Endothelial cell of umbilical vein (primary cell): Measurements from ENCODE around the gene NR1D2. TPM values are rescaled to one million over a fixed set of nuclear protein-coding genes. Genes with fewer than 3 reads are reported as not detected.

Source experiments
- BruUV-seq: library from RNA; stranded (reverse); fragments of 400-500 nt; replicated peaks from 2 replicates; lab custom pipeline; 2021; lab: Mats Ljungman, UMichigan
- CTCF ChIA-PET: fragments of 300-600, 350-600 bp; sonication (Branson Sonifier 250); formaldehyde crosslinking; loops from one replicate; lab custom pipeline; 2021; ENCODE audit warnings: antibody characterized with exemption, inconsistent platforms; lab: Charles Lee
- POLR2A ChIA-PET: fragments of 300-600, 350-600 bp; sonication (Branson Sonifier 250); formaldehyde crosslinking; loops from one replicate; lab custom pipeline; 2021; ENCODE audit warnings: antibody characterized with exemption, inconsistent platforms; lab: Charles Lee
- DNase-seq: peaks from one replicate; pipeline ENCODE4 v3.0.0-alpha.2; 2011; ENCODE audit warnings: low read depth, low spot score
- FAIRE-seq: peaks from 2 replicates; lab custom pipeline; 2011; peaks lifted over from hg19 to GRCh38; lab: Jason Lieb, UNC
- H2AFZ ChIP-seq: 2 replicates; pipeline ENCODE4 v1.6.0; 2012; ENCODE audit warnings: low read depth, low read length, control low read depth, inconsistent platforms
- H3K27ac ChIP-seq: 2 replicates; pipeline ENCODE4 v1.5.1; 2011; ENCODE audit warnings: low read depth, mild to moderate bottlenecking, control low read depth, low read length, moderate library complexity; ENCODE audit not compliant: insufficient read depth
- H3K27me3 ChIP-seq, 2 experiments: 2 replicates each; pipeline versions ENCODE4 v1.6.0 to v1.6.1; 2011; ENCODE audit warnings: low read length in 2 of 2, mixed read lengths in 1 of 2; ENCODE audit not compliant: control insufficient read depth in 2 of 2, insufficient read depth in 2 of 2
- H3K36me3 ChIP-seq, 2 experiments: 2 replicates in 1 of 2; 3 replicates in 1 of 2; pipeline ENCODE4 v1.5.1; 2011; ENCODE audit warnings: low read length in 2 of 2, mild to moderate bottlenecking in 1 of 2, moderate library complexity in 1 of 2; ENCODE audit not compliant: control insufficient read depth in 2 of 2, insufficient read depth in 2 of 2; ENCODE audit errors: extremely low read depth in 1 of 2
- H3K4me1 ChIP-seq: 3 replicates; pipeline ENCODE4 v1.5.1; 2011; ENCODE audit warnings: mild to moderate bottlenecking, low read length; ENCODE audit not compliant: control insufficient read depth, insufficient read depth; ENCODE audit errors: extremely low read depth
- H3K4me2 ChIP-seq: 2 replicates; pipeline ENCODE4 v1.6.1; 2011; ENCODE audit warnings: low read length, control low read depth, mixed read lengths; ENCODE audit not compliant: insufficient read depth
- H3K4me3 ChIP-seq, 3 experiments: fragments of 200-600 bp in 1 of 3; sonication (generic), shearing (Covaris generic) in 1 of 3; replicated peaks in 1 of 3; 2 replicates each; pipeline ENCODE4 v1.5.1; 2011 to 2016; ENCODE audit warnings: control low read depth in 3 of 3, low read length in 3 of 3, mild to moderate bottlenecking in 2 of 3, inconsistent platforms in 1 of 3, low read depth in 1 of 3, moderate library complexity in 1 of 3; ENCODE audit not compliant: insufficient read depth in 1 of 3
- H3K79me2 ChIP-seq: 2 replicates; pipeline ENCODE4 v1.6.0; 2012; ENCODE audit warnings: low read length, inconsistent platforms; ENCODE audit not compliant: control insufficient read depth, insufficient read depth
- H3K9ac ChIP-seq: replicated peaks from 2 replicates; pipeline ENCODE3; 2011; ENCODE audit warnings: low read length, control low read depth; ENCODE audit not compliant: insufficient read depth; ENCODE audit errors: extremely low read depth
- H3K9me1 ChIP-seq: replicated peaks from 3 replicates; pipeline ENCODE4 v1.6.0; 2011; ENCODE audit warnings: mild to moderate bottlenecking, low read length; ENCODE audit not compliant: control insufficient read depth, insufficient read depth; ENCODE audit errors: extremely low read depth
- H3K9me3 ChIP-seq: replicated peaks from 2 replicates; pipeline ENCODE4 v1.5.1; 2012; ENCODE audit warnings: low read length, inconsistent platforms; ENCODE audit not compliant: control insufficient read depth, insufficient read depth
- H4K20me1 ChIP-seq: replicated peaks from 2 replicates; pipeline ENCODE3; 2011; ENCODE audit warnings: mild to moderate bottlenecking, low read length; ENCODE audit not compliant: control insufficient read depth, insufficient read depth; ENCODE audit errors: extremely low read depth
- CTCF ChIP-seq, 2 donors: IDR thresholded peaks; 1 replicate in 1 of 2; 2 replicates in 1 of 2; pipeline ENCODE4 v1.5.1; 2011; ENCODE audit warnings: low read length in 2 of 2, mild to moderate bottlenecking in 2 of 2, moderate library complexity in 2 of 2, control low read depth in 1 of 2, inconsistent platforms in 1 of 2, low read depth in 1 of 2; ENCODE audit not compliant: insufficient read depth in 1 of 2; ENCODE audit errors: extremely low read depth in 1 of 2
- FOS ChIP-seq: IDR thresholded peaks from 2 replicates; pipeline ENCODE4 v1.6.1; 2011; ENCODE audit warnings: mild to moderate bottlenecking, low read length, moderate library complexity, borderline replicate concordance; ENCODE audit not compliant: insufficient read depth
- JUN ChIP-seq: IDR thresholded peaks from 2 replicates; pipeline ENCODE4 v1.6.1; 2011; ENCODE audit warnings: borderline replicate concordance, low read depth; ENCODE audit not compliant: insufficient read length, insufficient read depth
- MAX ChIP-seq: IDR thresholded peaks from 2 replicates; pipeline ENCODE4 v1.6.1; 2011; ENCODE audit not compliant: insufficient read depth, insufficient read length
- MYC ChIP-seq: IDR thresholded peaks from one replicate; pipeline ENCODE4 v1.6.1; 2011; ENCODE audit warnings: mild to moderate bottlenecking, low read depth, low read length
- POLR2A ChIP-seq: IDR thresholded peaks from 2 replicates; pipeline ENCODE4 v1.6.1; 2012; ENCODE audit warnings: low read depth, mild to moderate bottlenecking, control low read depth, low read length
- POLR2AphosphoS5 ChIP-seq: IDR thresholded peaks from 2 replicates; pipeline ENCODE4 v1.6.1; 2012; ENCODE audit warnings: low read depth, mild to moderate bottlenecking, control low read depth, low read length, moderate library complexity; ENCODE audit not compliant: insufficient read depth
- dilution Hi-C: fragments of 300-500 bp; cut with MboI; formaldehyde crosslinking; loops from one replicate; pipeline ENCODE4 v1.15.0; 2019; ENCODE audit warnings: low sequenced_read_pairs; ENCODE audit not compliant: extremely low pct_ligation_motif_present
- intact Hi-C: fragments of 100-400 bp; cut with micrococcal nuclease; formaldehyde crosslinking; loops from one replicate; pipeline ENCODE4 v1.10.0; 2022
- polyA plus RNA-seq, 4 experiments: library from polyadenylated mRNA; depleted of rRNA in 3 of 4; stranded (reverse) in 3 of 4; unstranded in 1 of 4; fragments of >200 nt; gene quantifications; 2 replicates each; pipeline versions ENCODE4 v1.2.1 to v1.2.3, GENCODE V29; 2011 to 2012; ENCODE audit warnings: missing spikeins in 1 of 4
- total RNA-seq: library from RNA; stranded (reverse); gene quantifications from 2 replicates; pipeline ENCODE4 v1.2.3, GENCODE V29; 2021

NR1D2 gene
- total and polyA plus RNA-seq, 2 donors (not counting 3 experiments of a cell fraction or from before 2014, with no cell fraction given): 4.3 to 14.6 TPM

GRCh38 chr3:23932571-23932970, 12.5 kb upstream of the NR1D2 start:
- H3K4me2 ChIP-seq: no peak overlapping the region
- no peaks in the 10 kb centered on the region for H3K9me1 ChIP-seq
- H3K9ac ChIP-seq: no peak overlapping the region
- H3K79me2 ChIP-seq: no peaks in the 10 kb centered on the region
- dilution Hi-C loops (no loop called here), intact Hi-C loops (no loop called here)
- no peaks in the 10 kb centered on the region for H3K4me1 ChIP-seq
- TF ChIP-seq POLR2AphosphoS5 (no peak), CTCF (IDR thresholded peaks at IDR 0.05; ENCODE audit: extremely low read depth in 1 of 2, insufficient read depth in 1 of 2, low read depth in 1 of 2, low read length in 2 of 2) (no peak), MYC (no peak), JUN (no peak), FOS (no peak), MAX (no peak), POLR2A (no peak)
- no peaks in the 10 kb centered on the region for H4K20me1 ChIP-seq
- DNase-seq (no peak), FAIRE-seq (no peak)
- no peak overlapping the region for H3K4me3 ChIP-seq
- no peaks in the 10 kb centered on the region for H3K9me3 ChIP-seq
- no peaks in the 10 kb centered on the region for H3K36me3 ChIP-seq
- POLR2A ChIA-PET: no interaction called here
- no peak overlapping the region for H2AFZ ChIP-seq
- peaks cover 0 to 5% of the 10 kb centered on the region in 2 experiments for H3K27me3 ChIP-seq
- BruUV-seq: no TSS peak
- H3K27ac ChIP-seq: no peak overlapping the region
- CTCF ChIA-PET: no interaction called here
